AG09309 (cell line): Measurements from ENCODE around the gene VWA2.

Experiments used
- DNase-seq: peaks from one replicate; pipeline ENCODE4 v3.0.0-alpha.2; 2010; ENCODE audit warnings: low read depth
- H3K4me3 ChIP-seq: 2 replicates; pipeline ENCODE4 v1.5.1; 2011; ENCODE audit warnings: mild to moderate bottlenecking, low read depth, low read length, moderate library complexity; ENCODE audit not compliant: control insufficient read depth
- TF ChIP-seq, protein P1 (sequence below): IDR thresholded peaks from 2 replicates; pipeline ENCODE4 v1.5.1; 2011; ENCODE audit warnings: mild to moderate bottlenecking, low read depth, low read length, inconsistent platforms; ENCODE audit not compliant: insufficient read depth, control insufficient read depth; ENCODE audit errors: missing control alignments

VWA2 gene

DNA sequence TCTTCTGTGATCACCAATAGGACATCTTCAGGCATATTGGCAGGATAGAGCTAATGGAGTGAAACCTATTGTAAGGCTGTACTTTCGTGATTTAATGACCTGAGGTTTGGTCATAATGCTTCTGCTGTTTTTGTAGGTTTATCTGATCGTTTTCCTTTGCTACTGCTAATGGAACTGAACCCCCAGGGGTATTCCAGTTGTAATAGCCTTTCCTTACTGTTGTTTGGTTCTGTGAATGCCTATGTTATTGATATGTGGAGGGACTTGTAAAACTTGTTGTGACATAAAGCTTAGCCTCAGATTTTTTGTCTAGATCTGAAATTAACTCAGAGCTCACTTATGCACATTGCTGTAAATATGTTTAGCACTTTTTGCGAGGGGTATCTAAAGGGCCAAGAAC, 10.9 kb upstream of the VWA2 start:
- no peak overlapping the region for H3K4me3 ChIP-seq
- TF ChIP-seq, protein P1, sequence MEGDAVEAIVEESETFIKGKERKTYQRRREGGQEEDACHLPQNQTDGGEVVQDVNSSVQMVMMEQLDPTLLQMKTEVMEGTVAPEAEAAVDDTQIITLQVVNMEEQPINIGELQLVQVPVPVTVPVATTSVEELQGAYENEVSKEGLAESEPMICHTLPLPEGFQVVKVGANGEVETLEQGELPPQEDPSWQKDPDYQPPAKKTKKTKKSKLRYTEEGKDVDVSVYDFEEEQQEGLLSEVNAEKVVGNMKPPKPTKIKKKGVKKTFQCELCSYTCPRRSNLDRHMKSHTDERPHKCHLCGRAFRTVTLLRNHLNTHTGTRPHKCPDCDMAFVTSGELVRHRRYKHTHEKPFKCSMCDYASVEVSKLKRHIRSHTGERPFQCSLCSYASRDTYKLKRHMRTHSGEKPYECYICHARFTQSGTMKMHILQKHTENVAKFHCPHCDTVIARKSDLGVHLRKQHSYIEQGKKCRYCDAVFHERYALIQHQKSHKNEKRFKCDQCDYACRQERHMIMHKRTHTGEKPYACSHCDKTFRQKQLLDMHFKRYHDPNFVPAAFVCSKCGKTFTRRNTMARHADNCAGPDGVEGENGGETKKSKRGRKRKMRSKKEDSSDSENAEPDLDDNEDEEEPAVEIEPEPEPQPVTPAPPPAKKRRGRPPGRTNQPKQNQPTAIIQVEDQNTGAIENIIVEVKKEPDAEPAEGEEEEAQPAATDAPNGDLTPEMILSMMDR: no peak
- no peak for DNase-seq

DNA sequence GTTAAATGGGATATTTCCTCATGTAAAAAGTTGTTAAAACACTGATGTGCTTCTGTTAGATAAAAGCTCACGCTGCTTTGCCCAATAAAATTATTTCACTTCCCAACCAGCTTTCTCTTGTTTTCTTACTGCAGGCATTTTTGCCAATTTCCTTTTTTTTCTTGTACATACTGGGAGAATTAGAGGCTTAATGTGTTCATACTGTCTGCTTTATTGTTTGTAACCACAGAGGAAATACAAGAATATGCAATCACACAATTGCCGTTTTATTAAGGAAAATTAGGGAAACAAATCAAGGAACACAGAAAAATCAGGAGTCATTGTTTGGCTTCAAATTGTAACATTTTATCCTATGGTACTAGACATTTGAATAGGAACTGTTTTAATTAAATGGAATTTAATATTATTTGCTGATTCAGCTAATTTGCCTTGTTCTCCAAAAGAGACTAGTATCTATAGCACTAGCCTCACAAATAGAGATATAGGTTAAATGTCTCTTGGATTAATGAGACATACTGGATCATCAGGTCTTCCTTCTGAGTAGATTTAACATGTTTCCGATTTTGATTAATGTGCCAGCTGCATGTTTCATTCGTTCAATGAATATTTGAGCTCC, 6.4 kb upstream of the VWA2 start:
- no peak for DNase-seq
- H3K4me3 ChIP-seq: no peak overlapping the region
- TF ChIP-seq, protein P1: no peak

GRCh38 chr10:114233482-114233881, 5.6 kb upstream of the VWA2 start:
- TF ChIP-seq, protein P1: no peak
- DNase-seq: no peak

GRCh38 chr10:114234132-114234531, 4.9 kb upstream of the VWA2 start:
- DNase-seq: no peak
- TF ChIP-seq, protein P1: no peak
- no peak overlapping the region for H3K4me3 ChIP-seq

More at GRCh38 chr10:114233482-114233881, 5.6 kb upstream of the VWA2 start:
- H3K4me3 ChIP-seq: no peak overlapping the region

GRCh38 chr10:114239994-114240345, 916 bp downstream of the VWA2 start:
- no peak overlapping the region for H3K4me3 ChIP-seq
- TF ChIP-seq, protein P1: no peak
- no peak for DNase-seq

- TF ChIP-seq, protein P1: no peak
- H3K4me3 ChIP-seq: no peak overlapping the region
- DNase-seq: no peak
These were observed 3.2 kb downstream of the VWA2 start for GRCh38 chr10:114242235-114242634.

- TF ChIP-seq, protein P1: no peak
- no peak for DNase-seq
- H3K4me3 ChIP-seq: no peak overlapping the region
These were observed 4.6 kb downstream of the VWA2 start for GRCh38 chr10:114243661-114244060.
